Activated naive CD4-positive, alpha-beta T cell treated with anti-CD3 and anti-CD28 coated beads, Interleukin-2, amount 50 U/mL, for 16 hours (primary cell): ENCODE measurements around the gene ARID5A.
"Not testable (repeated sequence)": the region's sequence is repeated elsewhere in the genome, so short reads cannot be mapped to it uniquely, and the experiment has no call there.

Experiments
- DNase-seq: peaks from one replicate; pipeline ENCODE4 v3.0.0-alpha.2; 2020

ARID5A gene

DNA sequence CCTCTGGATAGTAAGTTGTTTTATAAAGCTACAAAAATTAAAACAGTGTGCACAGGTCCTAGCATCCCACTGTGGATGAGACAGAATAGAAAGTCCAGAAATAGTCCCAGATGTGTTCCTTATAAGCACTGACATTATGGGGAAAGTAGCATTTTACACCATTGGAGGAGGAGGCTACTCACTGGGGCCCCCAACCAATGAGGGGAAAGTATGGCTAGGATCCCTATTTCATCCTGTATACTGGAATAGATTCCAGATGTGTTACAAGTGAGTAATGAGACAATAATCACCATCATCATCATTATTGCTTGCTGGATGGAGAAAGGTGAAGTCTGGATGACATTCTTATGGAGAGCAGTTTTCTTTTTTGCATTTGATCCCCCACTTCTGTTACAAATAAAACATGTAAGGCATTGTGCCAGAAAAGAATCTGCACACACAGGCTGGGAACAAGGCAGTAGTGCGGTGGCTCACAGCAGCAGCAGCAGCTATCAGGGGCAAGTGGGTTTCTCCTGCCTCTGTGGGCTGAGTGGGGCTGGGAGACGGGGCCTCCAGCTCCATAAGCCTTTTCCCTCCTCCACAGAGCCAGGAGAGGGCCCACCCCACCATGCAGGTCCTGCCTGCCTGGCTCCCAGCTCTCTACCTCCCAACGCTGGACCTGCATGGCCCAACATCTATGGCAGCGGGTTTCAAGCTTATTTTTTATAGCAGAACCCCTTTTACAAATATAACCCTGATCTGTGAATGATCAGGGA lies 5.0 kb downstream of the ARID5A start:
- DNase-seq = no peak

DNA sequence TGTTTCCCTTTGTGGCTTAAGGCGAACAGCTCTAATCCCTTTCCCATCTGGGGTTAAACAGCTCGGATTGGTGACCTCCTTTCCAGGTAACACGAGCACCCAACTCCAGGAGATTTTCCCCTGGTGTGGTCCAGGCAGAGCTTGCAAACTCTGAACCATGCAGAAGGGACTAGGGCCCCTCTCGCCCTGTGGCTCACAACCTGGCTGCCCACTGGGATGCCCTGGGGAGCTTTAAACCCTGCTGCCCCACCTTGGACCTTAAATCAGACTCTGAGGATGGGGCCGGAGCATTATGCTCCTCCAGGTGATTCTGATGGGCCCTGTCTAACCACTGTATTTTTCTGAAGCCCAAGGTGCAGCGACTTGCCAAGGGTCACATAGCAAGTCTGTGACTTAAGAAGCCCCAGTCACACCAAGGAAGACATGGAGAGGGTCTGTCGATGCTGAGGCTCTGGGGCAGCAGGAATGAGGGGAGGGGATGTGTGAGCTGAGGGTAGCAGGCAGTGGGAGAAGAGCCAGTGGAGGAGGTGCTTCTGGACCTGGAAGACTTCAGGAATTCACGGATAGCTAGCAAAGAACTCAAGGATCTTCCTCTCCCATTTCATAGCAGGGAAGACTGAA lies 5.9 kb downstream of the ARID5A start:
- no peak for DNase-seq

DNA sequence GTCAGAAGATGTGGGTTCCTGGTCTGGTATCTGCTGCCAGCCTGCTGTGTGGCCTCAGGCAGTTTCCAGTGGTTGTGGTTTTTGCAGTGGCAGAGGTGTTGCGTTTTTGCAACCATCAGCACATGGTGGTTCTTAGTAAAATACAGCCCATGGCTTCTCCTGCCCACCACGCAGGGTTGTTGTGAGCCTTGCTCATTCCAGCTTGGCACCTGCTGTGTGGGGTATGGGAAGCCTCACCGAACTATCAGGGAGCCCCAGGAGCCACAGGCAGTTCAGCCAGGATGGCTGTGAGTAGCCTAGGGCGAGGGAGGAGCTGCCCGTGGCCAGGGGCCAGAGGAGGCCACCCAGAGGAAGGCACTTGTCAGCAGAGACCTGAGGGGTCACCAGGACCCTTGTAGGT lies 9.8 kb downstream of the ARID5A start:
- no peak for DNase-seq

DNA sequence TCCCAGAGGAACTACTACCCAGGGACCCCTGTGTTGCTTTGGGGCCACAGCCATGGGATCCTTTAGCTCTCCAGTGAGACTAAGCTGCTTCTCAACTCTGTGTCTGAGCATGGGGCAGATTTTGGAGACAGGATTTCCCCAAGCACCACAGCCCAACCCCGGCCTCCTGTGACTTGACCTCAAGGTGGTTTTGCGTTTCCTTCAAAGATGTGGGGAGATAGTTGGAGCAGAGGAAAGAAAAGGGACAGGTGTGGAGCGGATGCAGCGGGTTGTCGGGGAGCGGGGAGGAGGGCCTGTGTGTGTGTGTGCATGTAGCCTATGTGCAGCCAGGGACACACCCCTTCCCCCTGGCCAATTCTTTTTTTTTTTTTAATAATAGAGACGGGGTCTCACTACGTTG lies 10.2 kb downstream of the ARID5A start:
- no peak for DNase-seq

DNA sequence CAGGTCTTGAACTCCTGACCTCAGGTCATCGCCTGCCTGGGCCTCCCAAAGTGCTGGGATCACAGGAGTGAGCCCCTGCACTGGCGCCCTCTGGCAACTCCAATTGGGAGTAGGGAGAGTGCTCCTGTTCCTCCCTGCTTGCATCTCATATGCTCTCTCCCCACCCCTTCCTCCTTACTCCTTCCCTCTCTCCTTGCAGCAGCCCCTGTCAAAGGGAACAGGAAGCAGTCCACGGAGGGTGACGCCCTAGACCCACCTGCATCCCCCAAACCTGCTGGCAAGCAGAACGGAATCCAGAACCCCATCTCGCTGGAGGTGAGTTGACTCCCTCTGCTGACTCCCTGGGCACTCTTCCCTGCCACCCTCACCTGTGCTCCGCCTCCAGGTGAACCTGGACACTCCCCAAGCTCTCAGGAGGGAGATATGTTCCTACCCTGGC lies 10.7 kb downstream of the ARID5A start:
- DNase-seq = peak; percentile 5

DNA sequence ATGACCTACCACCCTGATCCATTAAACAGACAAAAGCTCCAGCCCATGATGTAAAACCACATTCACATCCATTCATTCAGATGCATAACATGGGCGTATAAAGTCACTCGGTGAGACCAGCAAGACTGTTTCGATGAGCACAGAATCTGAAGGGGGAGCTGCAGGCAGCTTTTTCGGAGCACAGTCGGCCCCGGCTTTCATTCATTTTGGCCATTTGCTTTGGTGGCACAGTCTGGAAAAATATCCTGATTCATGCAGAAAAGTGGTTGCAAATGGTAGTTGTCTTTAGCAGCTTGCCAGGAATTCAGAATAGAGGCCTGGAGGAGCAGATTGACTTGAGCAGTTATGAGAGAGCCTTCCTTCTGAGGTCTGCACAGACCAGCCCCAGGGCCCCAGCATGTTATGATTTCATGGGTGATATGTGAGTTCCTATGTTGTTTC lies 11.2 kb downstream of the ARID5A start:
- no peak for DNase-seq

DNA sequence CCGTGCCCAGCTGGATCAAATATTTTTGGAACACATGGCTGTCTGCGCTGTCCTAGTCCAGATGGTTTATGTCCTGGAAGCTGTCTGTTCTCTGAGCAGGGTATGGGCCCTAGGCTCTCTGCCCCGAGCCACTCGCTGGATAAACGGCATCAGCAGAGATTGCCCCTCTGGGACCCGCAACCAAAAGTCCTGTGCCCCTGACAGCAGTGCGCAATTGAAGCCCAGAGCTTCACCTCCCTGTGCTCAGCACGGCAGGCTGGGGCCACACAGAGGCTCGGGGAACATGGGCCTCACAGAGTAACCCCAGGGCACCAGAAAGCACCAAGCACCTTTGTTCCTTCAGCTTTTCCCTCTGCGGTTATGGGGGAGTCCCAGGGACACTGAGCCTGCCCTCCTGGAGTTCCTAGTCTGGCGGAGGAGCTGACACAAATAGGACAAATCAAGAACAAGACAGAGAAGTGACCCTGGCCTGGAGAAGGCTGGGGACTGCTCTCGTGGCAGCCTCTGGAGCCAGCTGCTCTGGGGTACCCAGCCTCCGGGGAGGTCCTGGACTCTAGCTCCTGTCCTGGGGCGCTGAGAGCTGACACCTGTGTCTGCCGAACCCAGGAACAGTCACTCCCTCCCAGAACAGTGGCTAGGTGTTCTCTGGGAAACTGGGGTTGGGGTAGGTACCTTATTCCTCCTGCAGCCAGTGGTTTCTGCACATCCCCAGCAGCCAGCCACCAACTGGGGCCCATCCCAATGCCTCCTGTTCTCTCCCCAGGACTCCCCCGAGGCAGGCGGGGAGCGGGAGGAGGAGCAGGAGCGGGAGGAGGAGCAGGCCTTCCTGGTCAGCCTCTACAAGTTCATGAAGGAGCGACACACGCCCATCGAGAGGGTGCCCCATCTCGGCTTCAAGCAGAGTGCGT lies 12.3 kb downstream of the ARID5A start:
- no peak for DNase-seq

DNA sequence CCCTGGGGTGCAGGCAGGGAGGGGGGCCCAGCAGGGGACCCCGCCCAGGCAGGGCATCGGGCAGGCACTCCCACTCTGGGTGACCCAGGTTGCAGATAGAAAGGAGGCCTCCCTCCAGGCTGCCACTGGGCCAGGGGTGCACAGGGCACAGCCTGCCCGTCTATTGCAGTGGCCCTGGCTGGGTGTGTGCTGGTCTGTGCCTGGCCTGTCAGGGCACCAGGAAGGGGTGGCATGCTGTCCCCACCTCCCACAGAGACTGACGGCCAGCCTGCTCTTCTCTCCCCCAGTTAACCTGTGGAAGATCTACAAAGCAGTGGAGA lies 12.9 kb downstream of the ARID5A start:
- DNase-seq = no peak

DNA sequence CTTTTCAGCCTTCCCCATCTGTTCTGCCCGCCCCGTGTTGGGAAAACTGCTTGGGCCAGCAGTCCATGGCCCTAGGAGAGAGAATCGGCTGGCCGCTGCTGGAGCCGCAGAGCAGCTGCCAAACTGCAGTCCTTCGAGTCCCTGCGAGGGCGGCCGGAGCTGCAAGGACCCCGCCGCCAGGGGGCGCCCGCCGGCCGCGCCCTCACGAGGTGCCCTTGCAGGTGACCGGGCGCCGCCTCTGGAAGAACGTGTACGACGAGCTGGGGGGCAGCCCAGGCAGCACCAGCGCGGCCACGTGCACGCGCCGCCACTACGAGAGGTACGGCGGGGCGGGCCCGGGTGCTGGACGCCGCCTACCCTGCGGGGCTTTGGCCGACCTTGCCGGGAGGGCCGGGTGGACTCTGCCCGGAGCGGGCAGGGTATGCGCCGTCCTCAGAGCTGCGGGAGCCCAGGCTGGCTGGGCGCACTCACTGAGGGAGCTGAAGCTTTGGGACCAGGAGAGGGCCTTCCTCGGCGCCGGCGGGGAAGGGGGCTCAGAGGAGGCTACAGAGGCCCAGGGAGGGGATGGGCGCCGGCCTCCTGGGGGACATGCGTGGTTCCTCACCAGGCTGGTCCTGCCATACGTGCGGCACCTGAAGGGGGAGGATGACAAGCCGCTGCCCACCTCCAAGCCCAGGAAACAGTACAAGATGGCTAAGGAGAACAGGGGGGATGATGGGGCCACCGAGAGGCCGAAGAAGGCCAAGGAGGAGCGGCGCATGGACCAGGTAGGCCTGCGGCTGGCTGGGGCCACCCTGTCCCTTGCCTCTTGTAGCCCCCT lies 13.6 kb downstream of the ARID5A start:
- DNase-seq = no peak

DNA sequence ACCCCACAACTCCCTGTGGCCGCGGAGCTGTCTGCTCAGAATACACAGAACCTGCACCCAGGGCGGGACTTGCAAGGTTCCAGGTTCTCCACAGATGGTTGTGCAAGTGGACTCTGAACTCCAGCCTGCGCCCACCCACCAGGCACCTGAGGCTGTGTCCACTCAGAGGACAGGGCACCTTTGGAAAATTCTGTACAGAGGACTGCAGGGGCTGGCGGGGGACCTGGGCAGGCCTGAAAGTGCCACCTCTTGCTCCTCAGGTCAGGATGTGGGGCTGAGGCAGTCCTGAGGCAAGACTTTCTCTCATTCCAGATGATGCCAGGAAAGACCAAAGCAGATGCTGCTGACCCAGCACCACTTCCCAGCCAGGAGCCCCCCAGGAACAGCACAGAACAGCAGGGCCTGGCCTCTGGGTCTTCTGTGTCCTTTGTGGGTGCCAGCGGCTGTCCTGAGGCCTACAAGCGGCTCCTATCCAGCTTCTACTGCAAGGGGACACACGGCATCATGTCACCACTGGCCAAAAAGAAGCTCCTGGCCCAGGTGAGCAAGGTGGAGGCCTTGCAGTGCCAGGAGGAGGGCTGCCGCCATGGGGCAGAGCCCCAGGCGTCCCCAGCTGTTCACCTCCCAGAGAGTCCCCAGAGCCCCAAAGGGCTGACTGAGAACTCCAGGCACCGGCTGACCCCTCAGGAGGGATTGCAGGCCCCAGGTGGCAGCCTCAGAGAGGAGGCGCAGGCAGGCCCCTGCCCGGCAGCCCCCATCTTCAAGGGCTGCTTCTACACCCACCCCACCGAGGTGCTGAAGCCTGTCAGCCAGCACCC lies 14.4 kb downstream of the ARID5A start:
- no peak for DNase-seq

DNA sequence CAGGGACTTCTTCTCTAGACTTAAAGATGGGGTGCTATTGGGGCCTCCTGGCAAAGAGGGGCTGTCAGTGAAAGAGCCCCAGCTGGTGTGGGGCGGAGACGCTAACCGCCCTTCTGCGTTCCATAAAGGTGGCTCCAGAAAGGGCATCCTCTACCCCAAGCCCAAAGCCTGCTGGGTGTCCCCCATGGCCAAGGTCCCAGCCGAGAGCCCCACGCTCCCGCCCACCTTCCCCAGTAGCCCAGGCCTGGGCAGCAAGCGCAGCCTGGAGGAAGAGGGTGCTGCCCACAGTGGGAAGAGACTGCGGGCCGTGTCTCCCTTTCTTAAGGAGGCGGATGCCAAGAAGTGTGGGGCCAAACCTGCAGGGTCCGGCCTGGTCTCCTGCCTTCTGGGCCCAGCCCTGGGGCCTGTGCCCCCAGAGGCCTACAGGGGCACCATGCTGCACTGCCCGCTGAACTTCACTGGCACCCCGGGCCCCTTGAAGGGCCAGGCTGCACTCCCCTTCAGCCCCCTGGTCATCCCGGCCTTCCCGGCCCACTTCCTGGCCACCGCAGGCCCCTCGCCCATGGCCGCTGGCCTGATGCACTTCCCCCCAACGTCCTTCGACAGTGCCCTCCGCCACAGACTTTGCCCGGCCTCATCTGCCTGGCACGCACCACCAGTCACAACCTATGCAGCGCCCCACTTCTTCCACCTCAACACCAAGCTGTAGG lies 15.2 kb downstream of the ARID5A start:
- no peak for DNase-seq

DNA sequence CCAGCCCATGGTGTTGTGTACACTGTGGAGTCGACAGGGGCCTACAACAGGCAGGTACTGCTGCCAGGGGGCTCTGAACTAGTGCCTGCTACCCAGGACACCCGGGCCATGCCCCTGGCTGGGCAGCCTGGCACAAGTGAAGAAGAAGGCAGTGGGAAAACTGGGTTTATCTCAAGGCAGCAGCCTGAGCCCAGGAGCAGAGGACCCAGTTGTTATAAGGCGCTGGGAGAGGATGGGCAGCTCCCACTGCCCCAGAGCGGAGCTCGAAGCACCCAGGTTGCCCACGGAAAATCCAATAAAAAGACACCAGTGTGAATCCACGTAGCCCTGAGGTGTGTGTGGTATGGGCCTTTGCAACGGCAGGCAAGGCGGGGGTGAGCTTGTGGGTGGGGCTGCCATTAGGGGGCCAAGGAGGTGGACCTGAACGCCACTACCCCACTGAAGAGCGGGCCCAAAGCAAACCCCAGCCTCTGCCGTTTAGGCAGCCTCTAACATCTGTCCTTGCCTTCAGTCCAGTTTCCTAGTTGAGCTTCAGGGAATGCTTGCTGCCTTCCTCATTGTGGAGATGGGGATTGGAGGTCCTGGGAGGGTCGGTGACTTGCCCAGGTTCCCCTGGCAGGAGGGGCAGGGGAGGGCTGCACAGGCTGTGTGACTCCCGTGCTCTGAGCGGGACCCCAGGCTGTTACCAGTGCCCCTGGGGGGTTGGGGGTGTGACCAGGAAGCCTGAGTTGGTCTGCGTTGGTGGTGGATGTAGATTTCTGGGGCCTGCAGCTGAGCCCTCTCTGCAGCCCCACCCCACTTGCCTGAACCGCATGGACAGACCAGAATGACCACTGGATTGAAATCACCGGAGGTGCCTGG lies 16.0 kb downstream of the ARID5A start:
- DNase-seq = no peak

DNA sequence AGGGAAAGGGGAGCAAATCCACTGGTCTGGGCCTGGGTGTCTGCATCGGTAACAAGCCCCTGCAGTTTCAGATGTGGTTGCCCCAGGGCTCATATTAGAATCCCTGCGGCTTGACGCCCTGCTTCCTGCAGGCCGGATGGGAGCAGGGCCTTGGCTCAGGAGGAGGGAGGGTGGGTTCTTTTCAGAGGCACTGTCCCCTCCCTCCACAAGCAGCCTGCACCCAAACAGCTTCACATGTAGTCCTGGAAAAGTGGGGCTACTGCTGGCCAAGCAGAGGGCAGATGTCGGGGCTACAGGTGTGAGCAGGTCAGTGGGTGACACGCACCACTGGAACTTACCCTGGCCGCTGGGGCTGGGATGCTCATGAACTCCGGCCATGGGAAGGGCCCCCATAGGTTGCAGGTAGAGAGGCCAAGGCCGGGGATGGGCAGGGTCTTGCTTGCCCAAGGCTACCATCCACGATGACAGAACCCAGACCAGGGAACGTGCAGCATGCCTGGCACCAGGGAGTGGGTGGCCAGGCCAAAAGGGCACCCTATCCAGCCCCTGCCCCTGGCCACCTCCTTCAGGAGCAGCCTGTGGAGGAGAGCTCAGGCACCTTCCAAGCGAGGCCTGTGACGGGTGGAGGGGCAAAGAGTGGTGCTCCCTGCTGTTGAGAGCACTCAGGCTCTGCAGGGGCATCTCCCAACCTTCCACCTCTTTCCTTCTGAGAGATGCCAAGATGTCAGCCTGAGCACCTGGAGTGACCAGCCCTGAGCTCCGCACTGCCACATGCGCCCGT lies 16.8 kb downstream of the ARID5A start:
- no peak for DNase-seq

DNA sequence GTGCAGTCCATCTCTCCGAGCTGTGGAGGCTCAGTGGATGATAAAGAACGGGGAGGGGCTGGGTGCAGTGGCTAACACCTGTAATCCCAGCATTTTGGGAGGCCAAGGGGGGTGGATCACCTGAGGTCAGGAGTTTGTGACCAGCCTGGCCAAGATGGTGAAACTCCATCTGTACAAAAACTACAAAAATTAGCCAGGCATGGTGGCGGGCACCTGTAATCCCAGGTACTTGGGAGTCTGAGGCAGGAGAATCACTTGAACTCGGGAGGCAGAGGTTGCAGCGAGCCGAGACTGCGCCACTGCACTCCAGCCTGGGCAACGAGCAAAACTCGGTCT lies 17.4 kb downstream of the ARID5A start:
- not testable (repeated sequence) for DNase-seq

DNA sequence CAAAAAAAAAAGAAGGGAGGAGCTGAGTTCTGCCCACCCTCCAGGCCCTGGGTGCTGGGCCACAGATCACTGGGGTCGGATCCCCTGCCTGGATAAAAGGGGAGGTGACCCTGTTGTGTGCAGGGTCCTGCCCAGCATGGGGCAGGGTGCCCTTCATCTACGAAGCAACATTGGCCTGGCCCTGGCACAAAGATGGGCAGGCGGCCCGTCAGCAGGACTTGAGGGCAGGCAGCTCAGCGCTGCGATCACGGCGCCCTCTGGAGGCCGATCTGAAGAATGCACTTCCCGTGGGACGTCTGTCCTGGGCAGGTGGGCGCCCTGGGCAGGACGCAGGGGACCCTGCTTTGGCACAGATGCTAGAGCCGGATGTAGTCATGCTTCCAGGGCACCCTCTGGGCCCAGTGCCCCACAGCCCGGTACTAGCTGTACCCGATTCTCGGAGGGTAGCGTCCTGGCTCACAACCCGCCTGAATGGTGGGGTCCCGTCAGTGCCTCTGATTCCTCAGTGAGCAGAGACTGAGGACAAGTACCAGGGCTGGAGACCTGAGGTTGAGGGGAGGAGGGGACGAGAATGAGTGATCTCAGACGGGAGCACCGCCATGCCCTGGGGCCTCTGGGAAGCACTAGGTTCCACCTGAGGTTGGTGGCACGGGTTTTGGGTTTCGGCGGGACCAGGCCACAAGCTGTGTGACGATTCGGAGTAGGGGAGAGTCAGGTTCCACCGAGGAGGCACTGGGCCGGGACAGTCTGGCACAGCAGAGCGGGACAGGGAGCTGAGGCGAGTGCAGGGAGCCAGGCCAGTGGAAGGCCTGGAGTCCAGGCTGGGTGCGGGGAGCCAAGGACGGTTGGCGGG lies 18.0 kb downstream of the ARID5A start:
- peak; percentile 68 for DNase-seq

DNA sequence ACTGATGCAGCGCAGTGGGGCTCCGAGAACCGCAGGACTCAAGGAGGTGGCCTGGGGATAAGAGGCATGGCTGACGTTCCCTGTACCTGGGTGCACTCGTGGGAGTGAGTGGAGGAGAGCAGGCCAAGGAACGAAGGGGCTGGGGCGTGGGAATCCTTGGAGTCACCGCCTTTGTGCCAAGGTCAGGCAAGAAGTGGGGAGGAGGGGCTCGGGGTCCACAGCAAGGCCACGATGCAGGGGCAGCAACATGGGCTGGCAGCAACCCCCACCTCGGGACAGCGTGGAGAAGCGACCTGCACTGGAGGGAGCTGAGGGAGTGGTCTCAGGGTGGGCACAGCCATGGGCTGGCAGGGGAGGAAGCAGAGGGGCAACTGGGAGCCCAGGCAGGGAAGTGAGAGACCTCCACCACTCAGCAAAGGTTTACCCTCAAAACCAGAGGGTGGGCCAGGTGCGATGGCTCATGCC lies 18.6 kb downstream of the ARID5A start:
- DNase-seq = no peak

DNA sequence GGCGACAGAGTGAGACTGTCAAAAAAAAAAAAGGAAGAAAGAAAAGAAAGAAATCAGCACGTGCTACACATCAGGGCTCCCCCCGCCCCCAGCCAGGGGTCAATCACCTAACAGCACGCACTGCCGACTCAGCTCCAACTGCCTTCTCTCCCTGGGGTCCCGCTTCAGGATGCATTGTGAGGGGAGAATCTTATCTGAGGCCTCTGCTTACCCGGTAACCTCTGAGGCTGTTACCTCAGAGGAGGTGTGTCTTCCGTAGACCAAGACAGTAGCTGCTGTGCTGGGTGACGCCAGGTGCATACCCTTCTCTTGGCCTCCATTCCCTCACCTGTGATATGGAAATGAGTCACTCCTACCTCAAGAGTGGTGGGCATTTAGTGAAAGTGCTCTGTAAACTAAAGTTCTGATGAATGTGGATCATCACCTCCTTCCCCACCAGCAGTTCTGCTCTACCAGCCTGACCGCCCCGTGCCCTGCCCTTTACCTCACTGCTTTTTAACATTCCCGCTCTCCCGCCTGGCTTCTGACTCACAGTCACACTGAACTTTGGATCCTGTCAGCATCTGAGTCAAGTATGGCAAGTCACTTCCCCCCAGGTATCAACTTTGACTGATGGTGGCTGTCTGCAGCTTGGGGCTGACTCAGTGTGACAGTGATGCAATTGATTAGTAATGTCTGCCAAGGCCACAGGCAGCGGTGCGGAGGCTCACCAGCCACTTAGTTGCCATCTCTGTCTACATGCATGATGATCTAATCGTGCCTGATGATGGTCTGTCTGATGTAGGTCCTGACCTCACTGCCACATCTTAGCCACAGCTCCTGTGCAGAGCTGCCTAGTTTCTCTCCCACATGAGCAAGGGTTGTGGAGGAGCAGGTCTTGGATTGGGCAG lies 20.1 kb downstream of the ARID5A start:
- peak; percentile 57 for DNase-seq
